Kidney capillary endothelial cell (primary cell): ENCODE results near the gene INO80.

Experiments used
- DNase-seq: peaks from one replicate; pipeline ENCODE4 v3.0.0-alpha.2; 2018; ENCODE audit warnings: low spot score

The INO80 gene

DNA sequence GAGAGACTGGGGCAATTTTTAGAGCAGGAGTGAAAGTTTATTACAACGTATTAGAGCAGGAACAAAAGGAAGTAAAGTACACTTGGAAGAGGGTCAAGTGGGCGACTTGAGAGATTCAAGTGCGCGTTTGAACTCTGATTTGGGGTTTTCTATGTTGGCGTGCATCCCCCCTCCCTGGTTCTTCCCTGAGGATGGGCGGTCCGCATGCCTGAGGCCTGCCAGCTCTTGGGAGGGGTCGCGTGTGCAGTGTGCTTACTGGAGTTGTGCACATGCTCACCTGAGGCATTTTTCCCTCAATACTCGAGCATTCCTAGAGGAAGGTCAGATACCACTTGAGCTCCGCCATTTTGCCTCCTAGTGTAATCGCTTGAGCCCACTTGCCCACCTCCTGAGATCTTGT, 173.2 kb downstream of the INO80 start:
- no peak for DNase-seq

DNA sequence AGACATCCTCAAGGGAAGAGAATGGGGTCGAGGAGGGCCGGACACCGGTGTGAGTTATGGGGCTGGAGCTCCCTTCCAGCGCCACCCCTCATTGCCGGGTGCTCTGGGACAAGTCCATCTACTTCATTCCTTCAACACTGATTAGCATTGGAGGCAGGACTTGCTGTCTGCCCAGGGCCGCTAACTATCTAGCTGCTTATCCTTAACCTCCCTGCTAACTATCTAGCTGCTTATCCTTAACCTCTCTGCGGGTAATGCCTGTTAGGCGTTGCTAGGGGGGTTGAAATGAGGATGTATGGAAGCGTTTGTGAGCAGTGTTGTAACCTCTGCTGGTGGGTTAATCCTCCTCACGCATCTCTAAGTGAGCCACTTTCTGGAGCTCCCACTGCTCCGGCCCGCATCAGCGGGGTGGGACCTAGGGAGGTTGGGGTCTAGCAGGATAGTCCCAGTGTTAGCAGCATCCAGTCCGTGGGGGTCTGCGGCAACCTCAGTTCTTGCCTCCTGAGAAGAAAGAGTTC, 173.7 kb downstream of the INO80 start:
- DNase-seq = no peak

DNA sequence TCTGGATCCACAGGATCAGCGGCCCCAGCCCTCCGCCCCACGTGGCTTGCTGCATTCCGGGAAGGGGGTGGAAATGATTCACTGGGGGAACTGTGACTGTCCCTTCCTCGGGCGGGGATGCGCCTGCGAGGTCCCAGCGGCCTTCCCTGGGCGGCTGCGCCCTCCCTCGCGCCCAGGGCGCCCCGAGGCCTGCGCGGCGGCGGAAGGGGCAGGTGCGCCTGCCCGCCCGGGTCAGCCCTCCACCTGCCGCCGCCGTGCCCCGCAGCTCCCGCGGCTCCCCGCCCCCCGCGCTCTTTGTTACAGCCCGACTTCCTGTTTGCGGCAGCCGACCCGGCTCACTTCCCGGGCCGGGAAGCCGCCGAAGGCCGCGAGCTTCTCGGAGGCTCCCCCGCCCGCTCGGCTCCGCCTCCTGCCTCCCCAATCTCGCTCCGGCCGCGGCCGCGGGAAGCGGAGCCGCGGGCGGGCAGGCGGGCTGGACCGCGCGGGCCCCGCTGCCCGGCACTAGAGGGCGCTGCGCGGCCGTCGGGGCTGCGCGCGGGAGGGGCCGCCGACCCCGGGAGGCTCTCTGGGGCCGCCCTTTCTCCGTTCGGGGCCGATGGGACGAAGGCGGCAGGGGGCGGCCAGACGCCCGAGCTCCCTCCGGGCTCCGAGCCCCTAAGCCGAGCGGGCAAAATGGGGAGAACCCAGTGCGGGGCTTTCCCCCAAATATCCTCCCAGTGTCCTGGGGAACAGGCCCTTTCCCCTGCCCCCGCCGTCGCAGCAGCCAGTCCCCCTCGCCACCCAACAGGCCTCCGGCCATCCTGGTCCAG, 174.3 kb downstream of the INO80 start:
- DNase-seq = peak; percentile 91

DNA sequence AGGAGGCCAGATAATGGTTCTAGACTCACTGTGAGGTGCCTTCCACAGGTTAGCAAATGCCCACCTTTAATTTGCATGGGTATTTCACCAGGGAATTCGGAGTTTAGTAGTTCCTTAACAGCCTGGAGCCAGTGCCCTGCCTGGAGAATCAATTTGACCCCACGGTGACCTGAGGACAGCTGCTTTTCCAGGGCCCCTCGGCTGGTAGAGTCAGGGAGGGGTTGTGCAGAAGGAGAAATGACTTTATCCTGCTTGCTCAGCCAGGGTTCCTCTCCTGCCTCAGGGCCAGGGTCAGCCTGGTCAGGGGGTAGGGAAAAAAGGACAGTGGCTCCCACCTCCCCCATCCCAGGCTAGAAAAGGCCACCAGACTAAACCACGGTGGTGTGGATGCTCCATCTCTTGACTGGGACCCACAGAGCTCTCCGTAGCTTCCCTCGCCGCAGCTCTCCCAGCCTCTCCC, 175.0 kb downstream of the INO80 start:
- no peak for DNase-seq

DNA sequence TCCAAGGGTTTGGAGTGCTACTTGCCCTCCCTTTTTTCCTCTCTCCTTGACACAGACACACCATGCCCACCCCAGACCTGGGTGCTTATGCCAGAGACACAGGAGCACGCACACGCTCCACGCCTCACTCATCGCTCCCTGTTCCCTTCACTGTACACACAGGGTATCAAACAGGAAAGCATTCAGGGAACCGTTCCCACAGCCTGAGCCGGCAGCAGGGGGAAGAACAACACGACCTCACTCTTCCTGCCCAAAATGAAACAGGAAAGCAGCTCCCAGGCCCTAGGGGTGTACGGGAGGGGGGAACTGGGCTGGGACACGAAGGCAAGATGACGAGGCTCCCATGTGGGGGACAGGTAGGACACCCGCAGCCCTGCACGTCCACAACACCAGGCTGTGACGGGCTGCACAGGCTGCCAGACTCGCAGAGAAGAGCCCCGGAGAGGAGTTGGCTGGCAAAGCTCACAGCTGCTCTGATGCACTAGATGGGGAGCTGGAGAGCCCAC, 175.7 kb downstream of the INO80 start:
- no peak for DNase-seq

DNA sequence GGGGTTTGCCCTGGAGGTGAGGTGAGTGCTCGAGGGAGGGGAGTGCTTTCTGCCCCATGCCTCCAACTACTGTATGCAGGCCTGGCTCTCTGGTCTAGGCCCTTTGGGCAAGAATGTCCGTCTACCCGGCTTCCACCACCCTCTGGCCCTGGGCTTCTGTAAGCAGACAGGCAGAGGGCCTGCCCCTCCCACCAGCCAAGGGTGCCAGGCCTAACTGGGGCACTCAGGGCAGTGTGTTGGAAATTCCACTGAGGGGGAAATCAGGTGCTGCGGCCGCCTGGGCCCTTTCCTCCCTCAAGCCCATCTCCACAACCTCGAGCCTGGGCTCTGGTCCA, 177.6 kb downstream of the INO80 start:
- DNase-seq = no peak

DNA sequence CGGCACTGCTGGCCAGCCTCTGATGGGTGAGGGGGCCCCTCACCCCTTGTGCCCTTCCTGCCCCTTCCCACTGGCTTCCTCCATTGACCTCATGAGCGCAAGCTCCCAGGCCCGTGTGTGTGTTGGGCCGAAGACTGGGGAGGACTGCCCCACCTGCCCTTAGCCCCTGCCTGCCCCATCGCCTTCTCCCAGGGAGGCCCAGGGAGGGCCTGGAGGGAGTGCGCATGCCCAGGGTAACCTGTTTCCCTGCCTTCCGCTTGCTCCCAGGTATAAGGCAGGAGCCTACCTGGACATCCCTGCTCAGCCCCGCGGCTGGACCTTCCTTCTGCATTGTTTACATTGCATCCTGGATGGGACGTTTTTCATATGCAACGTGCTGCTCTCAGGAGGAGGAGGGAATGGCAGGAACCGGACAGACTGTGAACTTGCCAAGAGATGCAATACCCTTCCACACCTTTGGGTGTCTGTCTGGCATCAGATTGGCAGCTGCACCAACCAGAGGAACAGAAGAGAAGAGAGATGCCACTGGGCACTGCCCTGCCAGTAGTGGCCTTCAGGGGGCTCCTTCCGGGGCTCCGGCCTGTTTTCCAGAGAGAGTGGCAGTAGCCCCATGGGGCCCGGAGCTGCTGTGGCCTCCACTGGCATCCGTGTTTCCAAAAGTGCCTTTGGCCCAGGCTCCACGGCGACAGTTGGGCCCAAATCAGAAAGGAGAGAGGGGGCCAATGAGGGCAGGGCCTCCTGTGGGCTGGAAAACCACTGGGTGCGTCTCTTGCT, 178.1 kb downstream of the INO80 start:
- peak; percentile 40 for DNase-seq

DNA sequence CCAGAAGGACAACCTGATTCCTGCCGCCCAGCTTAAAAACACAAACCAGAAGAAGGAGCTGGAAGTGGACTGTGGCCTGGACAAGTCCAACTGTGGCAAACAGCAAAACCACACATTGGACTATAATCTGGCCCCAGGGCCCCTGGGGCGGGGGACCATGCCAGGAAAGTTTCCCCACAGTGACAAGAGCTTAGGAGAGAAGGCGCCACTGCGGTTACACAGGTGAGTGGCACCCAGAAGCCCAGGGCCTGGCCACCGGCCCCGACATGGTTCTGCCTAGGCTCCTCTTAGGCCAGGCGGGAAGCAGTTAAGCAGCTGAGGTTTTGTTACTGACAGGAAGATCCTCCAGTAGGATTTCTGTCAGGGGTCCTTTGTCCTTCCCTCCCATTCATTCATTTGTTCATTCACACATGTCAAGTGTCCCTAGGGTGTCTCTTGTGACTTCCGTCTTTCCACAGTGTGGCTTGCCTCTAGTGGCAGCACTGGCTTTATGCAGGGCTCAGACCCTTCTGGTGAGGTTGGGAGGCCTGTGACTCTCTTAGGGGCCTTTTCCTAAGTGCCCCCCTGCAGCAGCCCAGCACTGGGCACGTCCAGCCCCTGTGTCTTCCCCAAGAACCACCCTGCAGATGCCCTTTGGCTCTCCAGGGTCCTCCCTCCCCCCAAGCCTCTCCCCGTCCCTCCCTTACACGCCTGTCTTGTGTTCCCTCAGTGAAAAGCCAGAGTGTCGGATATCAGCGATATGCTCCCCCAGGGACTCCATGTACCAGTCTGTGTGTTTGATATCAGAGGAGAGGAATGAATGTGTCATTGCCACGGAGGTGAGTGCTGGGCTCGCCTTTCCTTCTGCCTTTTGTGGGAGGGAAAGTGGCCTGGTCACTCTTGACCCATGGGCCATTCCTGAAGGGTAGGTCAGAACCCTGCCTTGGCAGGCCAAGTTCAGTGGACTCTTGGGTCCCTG, 179.1 kb downstream of the INO80 start:
- peak; percentile 31 for DNase-seq

DNA sequence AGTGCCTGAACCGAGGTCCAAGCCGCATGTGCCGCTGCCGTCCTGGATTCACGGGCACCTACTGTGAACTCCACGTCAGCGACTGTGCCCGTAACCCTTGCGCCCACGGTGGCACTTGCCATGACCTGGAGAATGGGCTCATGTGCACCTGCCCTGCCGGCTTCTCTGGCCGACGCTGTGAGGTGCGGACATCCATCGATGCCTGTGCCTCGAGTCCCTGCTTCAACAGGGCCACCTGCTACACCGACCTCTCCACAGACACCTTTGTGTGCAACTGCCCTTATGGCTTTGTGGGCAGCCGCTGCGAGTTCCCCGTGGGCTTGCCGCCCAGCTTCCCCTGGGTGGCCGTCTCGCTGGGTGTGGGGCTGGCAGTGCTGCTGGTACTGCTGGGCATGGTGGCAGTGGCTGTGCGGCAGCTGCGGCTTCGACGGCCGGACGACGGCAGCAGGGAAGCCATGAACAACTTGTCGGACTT, 179.8 kb downstream of the INO80 start:
- DNase-seq = no peak

DNA sequence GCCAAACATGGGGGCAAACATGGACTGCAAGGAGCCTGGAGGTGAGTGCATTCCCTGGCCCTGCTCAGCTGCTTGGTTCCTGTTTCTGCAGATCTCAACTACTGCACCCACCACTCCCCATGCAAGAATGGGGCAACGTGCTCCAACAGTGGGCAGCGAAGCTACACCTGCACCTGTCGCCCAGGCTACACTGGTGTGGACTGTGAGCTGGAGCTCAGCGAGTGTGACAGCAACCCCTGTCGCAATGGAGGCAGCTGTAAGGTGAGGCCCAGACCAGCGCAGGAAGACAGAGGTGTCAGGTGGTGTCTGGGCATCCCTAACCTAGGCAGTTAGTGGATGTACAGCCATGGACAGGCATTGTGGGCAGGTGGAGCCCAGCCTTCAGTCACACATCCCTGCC, 181.6 kb downstream of the INO80 start:
- no peak for DNase-seq

DNA sequence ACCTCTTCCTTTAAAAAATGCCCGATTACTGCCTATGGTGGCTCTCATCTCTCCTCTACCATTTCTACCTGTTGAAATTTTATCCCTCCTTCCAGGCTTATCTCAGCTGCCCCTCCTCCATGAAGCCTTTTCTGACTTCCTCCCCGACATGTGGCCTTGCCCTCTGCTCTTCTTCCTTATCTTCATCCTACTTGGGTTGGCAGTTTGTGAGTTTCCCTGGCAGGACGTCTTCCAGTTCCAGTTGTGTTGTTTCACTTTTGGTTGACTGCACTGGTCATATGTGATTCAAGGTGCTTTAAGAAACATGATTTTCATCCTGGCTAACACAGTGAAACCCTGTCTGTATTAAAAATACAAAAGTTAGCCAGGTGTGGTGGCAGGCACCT, 182.6 kb downstream of the INO80 start:
- DNase-seq = no peak

DNA sequence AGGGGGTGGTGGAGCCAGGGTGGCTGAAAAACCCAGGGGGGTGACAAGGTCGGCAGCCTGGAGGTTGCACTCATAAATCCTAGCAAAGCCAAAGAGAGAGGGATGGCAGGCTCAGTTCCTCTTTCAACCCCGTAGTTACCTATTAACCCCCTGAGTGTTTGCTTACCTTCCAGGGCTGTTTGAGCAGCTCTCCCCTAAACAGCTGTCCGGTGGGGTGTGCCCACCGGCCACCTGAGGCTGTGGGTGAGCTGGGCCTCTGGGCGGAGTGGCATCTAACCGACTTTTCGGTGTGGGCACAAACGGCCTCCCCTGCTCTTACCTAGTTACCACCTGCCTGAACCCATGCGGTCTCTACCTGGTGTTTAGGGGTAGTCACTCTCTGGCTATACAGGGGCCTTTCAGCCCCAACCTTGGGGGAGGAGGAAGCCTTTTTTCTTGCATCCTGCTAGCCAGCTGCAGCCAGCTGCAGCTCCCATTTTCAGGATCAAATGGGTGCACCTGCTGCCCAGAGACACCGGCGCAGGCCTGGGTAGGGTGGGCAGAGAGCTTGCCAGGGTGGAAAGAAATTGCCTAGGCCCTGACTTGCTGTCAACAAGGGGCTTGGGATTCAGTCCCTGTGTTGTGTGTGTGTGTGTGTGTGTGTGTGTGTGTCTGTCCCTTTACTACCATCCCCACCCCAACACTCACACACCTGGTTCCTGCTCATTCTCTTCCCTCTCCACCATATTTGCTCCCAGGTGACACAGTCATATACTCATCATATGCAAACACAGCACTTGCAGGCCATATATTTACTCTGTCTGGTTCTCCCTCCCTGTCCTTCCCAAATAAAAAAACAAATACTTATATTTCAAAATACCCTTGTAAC, 183.2 kb downstream of the INO80 start:
- DNase-seq = no peak

DNA sequence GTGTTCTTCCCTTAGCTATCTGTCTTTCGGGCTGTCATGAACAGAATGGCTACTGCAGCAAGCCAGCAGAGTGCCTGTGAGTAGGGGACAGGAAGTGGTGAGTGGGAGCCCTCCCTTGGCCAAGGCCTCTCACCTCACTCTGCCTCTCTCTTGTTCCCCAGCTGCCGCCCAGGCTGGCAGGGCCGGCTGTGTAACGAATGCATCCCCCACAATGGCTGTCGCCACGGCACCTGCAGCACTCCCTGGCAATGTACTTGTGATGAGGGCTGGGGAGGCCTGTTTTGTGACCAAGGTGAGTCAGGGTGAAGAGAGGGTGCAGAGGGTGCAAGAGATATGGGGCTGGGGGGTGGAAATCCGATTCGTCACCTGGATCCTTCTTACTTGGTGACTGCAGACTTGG, 183.9 kb downstream of the INO80 start:
- DNase-seq = no peak

DNA sequence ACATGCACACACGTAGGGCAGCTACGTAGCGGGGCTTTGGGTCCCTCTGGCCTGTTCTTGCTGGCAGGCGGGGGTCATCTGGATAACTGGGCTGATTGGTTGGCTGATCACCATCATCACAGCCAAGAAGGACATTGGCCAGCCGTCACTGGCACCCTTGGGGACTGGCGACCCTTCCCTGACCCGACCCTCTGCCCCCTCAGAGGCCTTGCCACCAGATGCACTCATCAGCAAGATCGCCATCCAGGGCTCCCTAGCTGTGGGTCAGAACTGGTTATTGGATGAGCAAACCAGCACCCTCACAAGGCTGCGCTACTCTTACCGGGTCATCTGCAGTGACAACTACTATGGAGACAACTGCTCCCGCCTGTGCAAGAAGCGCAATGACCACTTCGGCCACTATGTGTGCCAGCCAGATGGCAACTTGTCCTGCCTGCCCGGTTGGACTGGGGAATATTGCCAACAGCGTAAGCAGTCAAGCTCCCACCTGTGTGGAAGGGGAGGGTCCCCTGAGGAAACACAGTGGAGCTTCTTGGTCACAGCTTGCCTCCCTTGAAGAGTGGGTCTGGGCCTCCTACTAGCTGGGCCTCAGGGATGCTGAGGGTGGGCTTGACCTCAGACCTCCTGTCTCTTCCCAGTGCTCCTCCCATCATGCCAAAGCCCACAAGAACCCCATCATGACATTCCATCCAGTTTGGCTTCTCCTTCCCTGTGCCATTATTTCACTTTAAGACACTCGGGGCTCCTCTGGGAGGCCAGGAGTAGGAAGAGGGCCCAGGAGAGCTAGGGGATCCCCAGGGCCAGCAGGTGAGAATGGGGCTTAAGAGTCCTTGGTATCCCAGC, 184.6 kb downstream of the INO80 start:
- DNase-seq = no peak

DNA sequence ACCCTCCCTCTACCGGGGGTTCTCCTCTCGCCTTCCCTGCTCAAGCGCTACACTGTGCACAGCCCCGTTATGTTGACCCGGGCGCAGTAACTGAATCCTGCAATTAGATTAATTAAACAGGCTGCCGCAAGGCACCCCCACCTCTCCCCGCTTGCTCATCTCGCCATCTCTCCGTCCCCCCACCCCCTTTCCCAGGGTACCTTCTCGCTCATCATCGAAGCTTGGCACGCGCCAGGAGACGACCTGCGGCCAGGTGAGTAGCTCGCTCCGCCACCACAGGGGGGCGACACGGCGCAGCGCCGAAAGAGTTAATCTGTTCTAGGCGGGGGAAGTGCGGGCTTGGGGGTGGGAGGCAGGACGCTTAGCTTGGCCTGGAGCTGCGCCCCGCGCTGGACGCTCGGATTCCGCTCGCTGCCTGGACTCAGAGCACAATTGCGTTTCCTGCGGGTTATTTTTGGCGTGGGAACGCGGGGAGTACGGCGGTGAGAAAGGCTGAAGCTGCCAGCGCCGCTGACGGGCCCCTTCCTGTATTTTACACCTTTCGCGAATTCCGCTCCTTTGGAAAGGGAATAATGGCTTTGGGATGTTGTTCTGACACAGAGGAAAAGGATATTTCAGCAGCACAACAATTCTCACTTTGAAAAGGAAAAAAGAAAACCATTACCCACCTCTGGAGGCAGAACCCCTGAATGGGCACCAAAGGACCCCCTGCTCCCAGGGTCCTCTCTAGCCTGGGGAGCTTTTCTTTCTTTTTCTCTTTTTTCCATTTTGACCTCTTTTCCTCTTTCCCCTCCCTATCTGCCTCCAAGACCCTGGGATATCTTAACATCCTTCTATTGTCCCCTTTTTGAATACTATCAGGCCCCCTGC, 185.4 kb downstream of the INO80 start:
- no peak for DNase-seq

DNA sequence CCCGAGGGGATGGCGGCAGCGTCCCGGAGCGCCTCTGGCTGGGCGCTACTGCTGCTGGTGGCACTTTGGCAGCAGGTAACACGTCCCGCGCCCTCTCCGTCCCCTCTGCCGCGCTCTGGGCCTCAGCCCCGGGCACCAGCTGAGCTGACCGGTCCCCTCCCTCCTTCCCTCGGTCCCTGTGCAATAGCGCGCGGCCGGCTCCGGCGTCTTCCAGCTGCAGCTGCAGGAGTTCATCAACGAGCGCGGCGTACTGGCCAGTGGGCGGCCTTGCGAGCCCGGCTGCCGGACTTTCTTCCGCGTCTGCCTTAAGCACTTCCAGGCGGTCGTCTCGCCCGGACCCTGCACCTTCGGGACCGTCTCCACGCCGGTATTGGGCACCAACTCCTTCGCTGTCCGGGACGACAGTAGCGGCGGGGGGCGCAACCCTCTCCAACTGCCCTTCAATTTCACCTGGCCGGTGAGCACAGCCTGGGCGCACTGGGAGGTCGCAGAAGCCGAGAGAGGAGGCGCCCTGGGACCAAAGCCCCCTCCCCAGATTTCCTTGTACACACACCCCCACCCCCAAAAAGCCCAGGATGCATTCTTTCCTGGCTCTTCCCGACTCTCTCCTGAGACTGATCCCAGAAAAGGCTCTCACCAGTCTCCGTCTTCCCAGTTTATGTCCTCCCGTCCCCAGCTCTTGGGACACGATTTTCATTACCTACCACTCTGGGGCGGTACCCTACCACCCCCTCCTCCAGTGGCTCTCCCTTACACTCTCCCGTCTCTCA, 186.2 kb downstream of the INO80 start:
- DNase-seq = no peak
